ENCODE data around the gene CYP21A2.
A peak's percentile ranks its signal among the peaks of the same experiment; 100 is the strongest.

The CYP21A2 gene

GRCh38 chr6:32081168-32081990 lies 43.2 kb downstream of the CYP21A2 start:
- Mint-ChIP-seq H3K4me1 (peaks cover 12% of the 10 kb centered on the region), H3K36me3 (no peaks in the 10 kb centered on the region), H3K4me3 (no peak overlapping the region), H3K27me3 (peaks cover 62% of the 10 kb centered on the region), H3K27ac (no peak overlapping the region), H3K9me3 (no peaks in the 10 kb centered on the region)
- ATAC-seq: no peak

- peaks cover 62% of the 10 kb centered on the region for H3K27me3 Mint-ChIP-seq
- no peak overlapping the region for H3K4me3 Mint-ChIP-seq
- ATAC-seq: no peak
- H3K36me3 Mint-ChIP-seq: no peaks in the 10 kb centered on the region
- no peaks in the 10 kb centered on the region for H3K9me3 Mint-ChIP-seq
- no peak overlapping the region for H3K27ac Mint-ChIP-seq
- H3K4me1 Mint-ChIP-seq: peaks cover 20% of the 10 kb centered on the region
These were observed 44.3 kb downstream of the CYP21A2 start for GRCh38 chr6:32082478-32082877.

GRCh38 chr6:32082935-32083334 lies 44.7 kb downstream of the CYP21A2 start:
- Mint-ChIP-seq H3K27me3 (peaks cover 62% of the 10 kb centered on the region), H3K4me1 (peaks cover 20% of the 10 kb centered on the region), H3K27ac (no peak overlapping the region), H3K36me3 (no peaks in the 10 kb centered on the region), H3K9me3 (no peaks in the 10 kb centered on the region), H3K4me3 (no peak overlapping the region)
- ATAC-seq: no peak

GRCh38 chr6:32083812-32084768 lies 45.9 kb downstream of the CYP21A2 start:
- no peak for ATAC-seq
- Mint-ChIP-seq H3K36me3 (no peaks in the 10 kb centered on the region), H3K27ac (no peak overlapping the region), H3K9me3 (no peaks in the 10 kb centered on the region), H3K27me3 (peaks cover 66% of the 10 kb centered on the region), H3K4me1 (peaks cover 20% of the 10 kb centered on the region), H3K4me3 (no peak overlapping the region)

- Mint-ChIP-seq H3K36me3 (no peaks in the 10 kb centered on the region), H3K27ac (no peak overlapping the region), H3K4me3 (no peak overlapping the region), H3K4me1 (peaks cover 20% of the 10 kb centered on the region), H3K27me3 (peaks cover 73% of the 10 kb centered on the region), H3K9me3 (no peaks in the 10 kb centered on the region)
- ATAC-seq: no peak
These were observed 46.6 kb downstream of the CYP21A2 start for GRCh38 chr6:32084780-32085179.

- H3K27ac Mint-ChIP-seq: no peak overlapping the region
- no peaks in the 10 kb centered on the region for H3K9me3 Mint-ChIP-seq
These were observed 47.7 kb downstream of the CYP21A2 start for GRCh38 chr6:32085759-32086459.

GRCh38 chr6:32086661-32087573 lies 48.7 kb downstream of the CYP21A2 start:
- Mint-ChIP-seq H3K4me1 (peaks cover 20% of the 10 kb centered on the region), H3K9me3 (no peaks in the 10 kb centered on the region), H3K27me3 (peaks cover 62% of the 10 kb centered on the region), H3K36me3 (no peaks in the 10 kb centered on the region), H3K27ac (no peak overlapping the region), H3K4me3 (peak overlapping the region; percentile 27)
- ATAC-seq: peak; percentile 86

More at GRCh38 chr6:32085759-32086459, 47.7 kb downstream of the CYP21A2 start:
- peak overlapping the region; percentile 3 for H3K4me3 Mint-ChIP-seq
- ATAC-seq: no peak
- H3K27me3 Mint-ChIP-seq: peaks cover 70% of the 10 kb centered on the region
- H3K36me3 Mint-ChIP-seq: no peaks in the 10 kb centered on the region
- H3K4me1 Mint-ChIP-seq: peaks cover 20% of the 10 kb centered on the region

GRCh38 chr6:32087574-32088486 lies 49.6 kb downstream of the CYP21A2 start:
- H3K27ac Mint-ChIP-seq: no peak overlapping the region
- peaks cover 20% of the 10 kb centered on the region for H3K4me1 Mint-ChIP-seq
- H3K4me3 Mint-ChIP-seq: no peak overlapping the region
- no peaks in the 10 kb centered on the region for H3K9me3 Mint-ChIP-seq
- H3K36me3 Mint-ChIP-seq: no peaks in the 10 kb centered on the region
- peaks cover 60% of the 10 kb centered on the region for H3K27me3 Mint-ChIP-seq
- ATAC-seq: peak; percentile 67

- H3K4me1 Mint-ChIP-seq: peaks cover 20% of the 10 kb centered on the region
- H3K27me3 Mint-ChIP-seq: peaks cover 53% of the 10 kb centered on the region
- H3K4me3 Mint-ChIP-seq: no peak overlapping the region
- H3K36me3 Mint-ChIP-seq: no peaks in the 10 kb centered on the region
- H3K27ac Mint-ChIP-seq: no peak overlapping the region
- no peak for ATAC-seq
- no peaks in the 10 kb centered on the region for H3K9me3 Mint-ChIP-seq
These were observed 50.4 kb downstream of the CYP21A2 start for GRCh38 chr6:32088487-32089049.

GRCh38 chr6:32089082-32089828 lies 51.0 kb downstream of the CYP21A2 start:
- H3K27ac Mint-ChIP-seq: no peak overlapping the region
- peaks cover 20% of the 10 kb centered on the region for H3K4me1 Mint-ChIP-seq
- H3K27me3 Mint-ChIP-seq: peaks cover 46% of the 10 kb centered on the region
- no peak overlapping the region for H3K4me3 Mint-ChIP-seq
- no peak for ATAC-seq
- no peaks in the 10 kb centered on the region for H3K9me3 Mint-ChIP-seq
- no peaks in the 10 kb centered on the region for H3K36me3 Mint-ChIP-seq

Data from stimulated activated memory B cell treated with anti-CD40 and anti-IgM and Interleukin-4, amounts not matched to agents 10 μg/mL and 1 μg/mL and 100 μg/mL, for 72 hours (primary cell).